Endothelial cell (in vitro differentiated cells): ENCODE results near the gene MYO1D. TPM values are rescaled to one million over a fixed set of nuclear protein-coding genes. Genes with fewer than 3 reads are reported as not detected.

ENCODE experiments used
- DNase-seq: peaks from one replicate; pipeline ENCODE4 v3.0.0; 2021; ENCODE audit warnings: low spot score
- H3K27ac Mint-ChIP-seq: one replicate; pipeline ENCODE4 v1.8.0; 2021; ENCODE audit warnings: mixed read lengths, inconsistent platforms; ENCODE audit not compliant: unreplicated experiment
- H3K27me3 Mint-ChIP-seq: one replicate; pipeline ENCODE4 v1.8.0; 2021; ENCODE audit warnings: mild to moderate bottlenecking, moderate library complexity, mixed read lengths, inconsistent platforms; ENCODE audit not compliant: unreplicated experiment
- H3K36me3 Mint-ChIP-seq: one replicate; pipeline ENCODE4 v1.8.0; 2021; ENCODE audit warnings: mild to moderate bottlenecking, low read depth, mixed read lengths, inconsistent platforms; ENCODE audit not compliant: unreplicated experiment
- H3K4me1 Mint-ChIP-seq: one replicate; pipeline ENCODE4 v1.8.0; 2021; ENCODE audit warnings: mild to moderate bottlenecking, mixed read lengths, inconsistent platforms; ENCODE audit not compliant: unreplicated experiment
- H3K4me3 Mint-ChIP-seq: one replicate; pipeline ENCODE4 v1.8.0; 2021; ENCODE audit warnings: mild to moderate bottlenecking, mixed read lengths, inconsistent platforms; ENCODE audit not compliant: unreplicated experiment
- H3K9me3 Mint-ChIP-seq: one replicate; pipeline ENCODE4 v1.8.0; 2021; ENCODE audit warnings: mixed read lengths, inconsistent platforms; ENCODE audit not compliant: unreplicated experiment
- total RNA-seq: library from RNA; stranded (reverse); fragmentation: NEBNext Ultra II Directional; extraction: Animal tissue kit (Norgen Biotek cat#: 25700); gene quantifications from one replicate; pipeline ENCODE4 v1.2.1, GENCODE V29; 2021; ENCODE audit not compliant: unreplicated experiment
- TF ChIP-seq, protein P1 (sequence below): fragments of 200-600 bp; sonication (generic); IDR thresholded peaks from one replicate; pipeline ENCODE4 v1.5.0; 2021; ENCODE audit warnings: antibody characterized with exemption; ENCODE audit not compliant: unreplicated experiment

Gene MYO1D
- total RNA-seq, 1 donor from 2014 or later: 26.4 TPM

DNA sequence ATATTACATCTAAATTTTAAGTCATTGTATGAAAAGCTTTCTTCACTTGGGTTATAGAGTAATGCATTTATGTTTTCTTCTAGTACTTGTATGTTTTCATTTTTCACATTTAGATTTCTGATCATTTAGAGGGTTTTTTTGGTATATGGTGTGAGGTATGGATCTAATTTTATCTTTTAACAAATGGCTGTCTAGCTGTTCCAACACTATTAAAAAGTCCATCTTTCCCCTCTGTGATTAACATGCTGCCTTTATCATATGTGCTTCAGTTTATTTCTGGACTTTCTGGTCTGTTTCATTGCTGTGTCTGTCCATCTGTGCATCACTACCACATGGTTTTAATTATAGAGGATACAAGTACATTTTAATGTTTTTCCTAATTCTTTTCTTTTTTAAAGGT, 163.8 kb downstream of the MYO1D start:
- TF ChIP-seq, protein P1, sequence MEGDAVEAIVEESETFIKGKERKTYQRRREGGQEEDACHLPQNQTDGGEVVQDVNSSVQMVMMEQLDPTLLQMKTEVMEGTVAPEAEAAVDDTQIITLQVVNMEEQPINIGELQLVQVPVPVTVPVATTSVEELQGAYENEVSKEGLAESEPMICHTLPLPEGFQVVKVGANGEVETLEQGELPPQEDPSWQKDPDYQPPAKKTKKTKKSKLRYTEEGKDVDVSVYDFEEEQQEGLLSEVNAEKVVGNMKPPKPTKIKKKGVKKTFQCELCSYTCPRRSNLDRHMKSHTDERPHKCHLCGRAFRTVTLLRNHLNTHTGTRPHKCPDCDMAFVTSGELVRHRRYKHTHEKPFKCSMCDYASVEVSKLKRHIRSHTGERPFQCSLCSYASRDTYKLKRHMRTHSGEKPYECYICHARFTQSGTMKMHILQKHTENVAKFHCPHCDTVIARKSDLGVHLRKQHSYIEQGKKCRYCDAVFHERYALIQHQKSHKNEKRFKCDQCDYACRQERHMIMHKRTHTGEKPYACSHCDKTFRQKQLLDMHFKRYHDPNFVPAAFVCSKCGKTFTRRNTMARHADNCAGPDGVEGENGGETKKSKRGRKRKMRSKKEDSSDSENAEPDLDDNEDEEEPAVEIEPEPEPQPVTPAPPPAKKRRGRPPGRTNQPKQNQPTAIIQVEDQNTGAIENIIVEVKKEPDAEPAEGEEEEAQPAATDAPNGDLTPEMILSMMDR: no peak
- Mint-ChIP-seq H3K9me3 (no peaks in the 10 kb centered on the region), H3K27me3 (peaks cover 3% of the 10 kb centered on the region), H3K4me1 (no peaks in the 10 kb centered on the region), H3K36me3 (peaks cover 13% of the 10 kb centered on the region), H3K27ac (no peak overlapping the region), H3K4me3 (no peak overlapping the region)
- DNase-seq: no peak

DNA sequence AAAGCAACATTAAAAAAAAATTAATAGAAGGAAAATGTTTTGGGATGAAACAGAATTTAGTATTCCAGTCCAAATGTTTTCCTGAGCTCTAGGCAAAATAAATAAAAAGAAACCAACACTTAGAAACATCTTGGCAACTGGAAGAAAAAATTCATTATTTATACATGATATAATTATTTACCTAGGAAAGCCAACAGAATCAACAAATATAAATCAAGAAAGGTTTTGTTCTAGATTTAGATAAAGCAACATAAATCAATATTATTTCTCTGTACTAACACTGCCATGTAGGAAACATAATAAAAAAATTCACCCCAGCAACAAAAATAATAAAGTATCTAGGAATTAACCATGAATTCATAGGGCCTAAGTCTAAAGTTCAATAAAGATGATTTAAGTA, 167.4 kb downstream of the MYO1D start:
- peaks cover 1% of the 10 kb centered on the region for H3K27me3 Mint-ChIP-seq
- H3K27ac Mint-ChIP-seq: no peak overlapping the region
- H3K36me3 Mint-ChIP-seq: peaks cover 13% of the 10 kb centered on the region
- H3K4me1 Mint-ChIP-seq: no peaks in the 10 kb centered on the region
- H3K9me3 Mint-ChIP-seq: no peaks in the 10 kb centered on the region
- TF ChIP-seq, protein P1: no peak
- no peak for DNase-seq
- no peak overlapping the region for H3K4me3 Mint-ChIP-seq

DNA sequence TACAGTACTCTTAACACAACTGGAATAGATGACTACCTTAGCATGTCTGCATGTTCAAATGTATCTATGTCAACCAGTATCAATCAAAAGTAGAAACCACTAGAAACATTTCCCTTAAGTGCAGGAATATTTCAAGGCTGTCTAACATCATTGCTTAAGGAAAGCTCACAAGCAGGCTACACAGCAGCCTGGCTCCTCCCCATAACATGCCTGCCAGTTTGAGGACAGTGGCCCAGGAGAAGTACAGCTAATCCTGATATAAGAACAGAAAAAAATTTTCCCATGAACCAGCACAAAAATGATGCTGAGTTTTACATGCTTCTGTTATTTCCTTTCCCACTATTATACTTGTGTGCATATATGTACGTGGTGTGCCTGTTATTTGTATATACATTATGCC, 175.1 kb downstream of the MYO1D start:
- Mint-ChIP-seq H3K27me3 (no peaks in the 10 kb centered on the region), H3K36me3 (no peaks in the 10 kb centered on the region), H3K9me3 (no peaks in the 10 kb centered on the region), H3K4me1 (no peaks in the 10 kb centered on the region), H3K4me3 (no peak overlapping the region), H3K27ac (no peak overlapping the region)
- DNase-seq: no peak
- TF ChIP-seq, protein P1: no peak

DNA sequence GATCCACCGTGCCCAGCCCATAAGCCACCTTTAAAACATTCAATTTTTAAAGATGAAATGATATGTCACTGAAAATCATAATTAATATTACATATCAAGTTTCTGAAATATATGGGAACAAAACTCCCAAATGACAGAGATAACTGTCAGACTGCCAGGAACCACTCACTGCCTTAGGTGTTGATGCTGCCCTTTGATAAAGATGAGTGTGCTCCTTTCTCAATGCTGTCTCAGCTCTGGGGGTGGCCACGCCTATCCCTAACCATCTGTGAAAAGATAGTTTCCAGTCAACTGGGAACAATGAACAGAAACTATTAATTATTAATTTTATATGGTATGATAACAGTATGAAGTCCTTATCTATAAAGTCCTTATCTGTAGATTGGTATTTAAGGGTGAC, 177.7 kb downstream of the MYO1D start:
- Mint-ChIP-seq H3K27ac (no peak overlapping the region), H3K4me3 (no peak overlapping the region), H3K4me1 (no peaks in the 10 kb centered on the region), H3K36me3 (peaks cover 4% of the 10 kb centered on the region), H3K27me3 (no peaks in the 10 kb centered on the region), H3K9me3 (no peaks in the 10 kb centered on the region)
- no peak for DNase-seq
- TF ChIP-seq, protein P1: no peak

DNA sequence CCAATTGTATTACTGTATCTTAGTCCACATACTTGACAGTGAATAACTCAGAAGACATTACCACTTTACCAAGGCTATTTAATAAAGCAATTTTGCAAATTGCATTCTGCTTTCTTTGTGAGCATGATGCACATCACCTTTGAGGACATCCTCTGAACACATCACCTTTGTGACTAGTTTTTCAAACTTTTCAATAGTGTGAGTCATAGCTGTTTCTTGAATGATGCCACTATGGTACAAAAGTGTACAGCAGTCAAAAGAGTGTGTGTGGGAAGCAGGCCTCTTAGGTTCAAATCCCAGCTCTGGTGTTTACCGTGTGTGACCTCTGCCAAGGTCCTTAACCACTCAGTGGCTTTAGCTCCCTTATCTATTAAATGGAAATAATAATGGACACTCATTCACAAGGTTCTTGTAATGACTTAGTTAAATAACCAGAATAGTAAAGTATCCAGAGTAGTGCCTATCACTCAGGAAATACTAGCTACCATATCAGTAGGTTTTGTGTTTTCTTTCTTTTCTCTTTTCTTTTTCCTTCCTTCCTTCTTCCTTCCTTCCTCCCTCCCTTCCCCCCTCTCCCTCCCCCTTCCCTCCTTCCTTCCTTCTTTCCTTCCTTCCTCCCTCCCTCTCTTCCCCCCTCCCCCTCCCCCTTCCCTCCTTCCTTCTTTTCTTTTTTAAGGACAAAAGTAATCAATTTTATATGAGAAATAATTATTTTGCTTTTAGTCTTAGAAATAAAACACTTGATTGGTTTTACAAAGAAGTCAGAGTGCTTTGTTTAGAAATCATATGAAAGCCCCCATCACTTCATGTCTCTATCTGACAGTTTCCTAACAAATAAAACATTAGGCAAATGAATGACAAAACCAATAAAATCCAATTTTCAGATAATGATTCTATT, 178.9 kb downstream of the MYO1D start:
- H3K4me3 Mint-ChIP-seq: no peak overlapping the region
- H3K36me3 Mint-ChIP-seq: peaks cover 4% of the 10 kb centered on the region
- H3K4me1 Mint-ChIP-seq: peaks cover 3% of the 10 kb centered on the region
- no peak for DNase-seq
- H3K9me3 Mint-ChIP-seq: no peaks in the 10 kb centered on the region
- no peaks in the 10 kb centered on the region for H3K27me3 Mint-ChIP-seq
- TF ChIP-seq, protein P1: no peak
- H3K27ac Mint-ChIP-seq: no peak overlapping the region
